Measurements from ENCODE around the gene SOCS6.

SOCS6 gene

DNA sequence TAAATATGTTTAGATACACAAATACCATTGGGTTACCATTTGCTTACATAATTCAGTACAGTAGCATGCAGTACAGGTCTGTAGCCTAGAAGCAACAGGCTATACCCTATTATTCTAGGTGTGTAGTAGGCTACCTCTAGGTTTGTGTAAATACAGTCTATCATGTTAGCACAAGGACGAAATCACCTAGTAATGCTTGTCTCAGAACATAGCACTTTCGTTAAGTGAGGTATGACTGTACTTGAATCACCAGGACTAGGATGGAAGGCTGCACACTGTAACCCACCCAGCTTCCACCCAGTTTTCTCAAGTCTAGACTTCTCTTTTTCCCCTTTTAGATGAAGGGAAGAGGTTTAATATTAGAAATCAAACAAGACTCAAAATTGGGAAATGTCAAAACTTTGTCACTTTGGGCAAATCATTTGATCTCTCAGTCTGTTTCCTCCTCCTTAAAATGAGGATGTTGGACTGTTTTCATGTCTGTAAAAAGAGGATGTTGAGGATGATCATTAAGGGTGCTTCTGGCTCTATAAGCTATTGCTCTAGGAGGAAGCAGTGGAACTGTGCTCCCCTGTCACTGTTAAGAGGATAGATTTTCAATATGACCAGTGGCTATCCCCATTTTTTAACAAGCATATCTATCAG lies 3.7 kb upstream of the SOCS6 start:
- Histone ChIP-seq H3K36me3 (0 out of 22 replicates have a peak, but pooled peaks cover 0 to 7% (median 0%) of the 10 kb centered on the region in 11 experiments), H3K4me3 (no peak overlapping the region), H3K27me3 (no peaks in the 10 kb centered on the region), H3K4me2 (peak overlapping the region; percentile 29 to 99 (median 78)), H3K9me3 (replicated peaks in 1 of 11) (peaks cover 14 to 44% (median 20%) of the 10 kb centered on the region in 11 experiments; a peak in 21 of 22 replicates), H3K4me1 (peaks cover 27 to 55% (median 40%) of the 10 kb centered on the region in 10 experiments), H3K27ac (peak overlapping the region in 10 of 11 experiments; percentile 4 to 78 (median 68); a peak in 17 of 22 replicates), H3K9ac (peak overlapping the region in 5 of 11 experiments; percentile 36 to 53 (median 45); a peak in 8 of 22 replicates), H4K20me1 (peaks cover 0 to 10% (median 4%) of the 10 kb centered on the region in 11 experiments; a peak in 11 of 22 replicates)
- TF ChIP-seq Cebpa-rat (IDR thresholded peaks at IDR 0.05), result no peak

DNA sequence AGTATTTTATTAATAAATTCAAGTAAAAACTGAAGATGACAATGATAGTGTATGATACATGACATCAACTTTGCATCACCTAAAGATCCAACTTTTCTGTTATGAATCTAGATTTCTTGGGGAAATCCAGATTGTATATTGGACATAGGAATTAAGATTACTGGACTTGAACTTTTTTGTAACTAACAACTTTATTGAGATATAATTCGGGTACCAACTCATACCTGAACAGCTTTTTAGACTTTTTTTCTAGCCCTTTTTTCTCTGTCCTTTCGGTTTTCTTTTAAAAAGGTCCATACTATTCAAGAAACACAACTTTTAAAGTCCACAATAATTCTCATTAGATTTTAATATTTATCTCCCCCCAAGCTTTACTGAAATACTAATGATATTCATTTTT lies 1.1 kb upstream of the SOCS6 start:
- Histone ChIP-seq H3K9me3 (replicated peaks in 1 of 11) (peaks cover 0 to 18% (median 0%) of the 10 kb centered on the region in 11 experiments; a peak in 2 of 22 replicates), H3K4me1 (peaks cover 53 to 78% (median 65%) of the 10 kb centered on the region in 10 experiments), H3K27me3 (no peaks in the 10 kb centered on the region), H3K27ac (no peak overlapping the region), H3K9ac (peak overlapping the region in 2 of 11 experiments; percentile 98 to 100; a peak in 2 of 22 replicates), H3K36me3 (peaks cover 0 to 14% (median 0%) of the 10 kb centered on the region in 11 experiments; a peak in 5 of 22 replicates), H4K20me1 (peaks cover 21 to 37% (median 30%) of the 10 kb centered on the region in 11 experiments), H3K4me3 (peak overlapping the region in 4 of 10 experiments; percentile 82 to 94 (median 90); a peak in 4 of 20 replicates), H3K4me2 (peak overlapping the region in 6 of 11 experiments; percentile 88 to 99 (median 94); a peak in 10 of 22 replicates)
- no peak for TF ChIP-seq Cebpa-rat (IDR thresholded peaks at IDR 0.05)

DNA sequence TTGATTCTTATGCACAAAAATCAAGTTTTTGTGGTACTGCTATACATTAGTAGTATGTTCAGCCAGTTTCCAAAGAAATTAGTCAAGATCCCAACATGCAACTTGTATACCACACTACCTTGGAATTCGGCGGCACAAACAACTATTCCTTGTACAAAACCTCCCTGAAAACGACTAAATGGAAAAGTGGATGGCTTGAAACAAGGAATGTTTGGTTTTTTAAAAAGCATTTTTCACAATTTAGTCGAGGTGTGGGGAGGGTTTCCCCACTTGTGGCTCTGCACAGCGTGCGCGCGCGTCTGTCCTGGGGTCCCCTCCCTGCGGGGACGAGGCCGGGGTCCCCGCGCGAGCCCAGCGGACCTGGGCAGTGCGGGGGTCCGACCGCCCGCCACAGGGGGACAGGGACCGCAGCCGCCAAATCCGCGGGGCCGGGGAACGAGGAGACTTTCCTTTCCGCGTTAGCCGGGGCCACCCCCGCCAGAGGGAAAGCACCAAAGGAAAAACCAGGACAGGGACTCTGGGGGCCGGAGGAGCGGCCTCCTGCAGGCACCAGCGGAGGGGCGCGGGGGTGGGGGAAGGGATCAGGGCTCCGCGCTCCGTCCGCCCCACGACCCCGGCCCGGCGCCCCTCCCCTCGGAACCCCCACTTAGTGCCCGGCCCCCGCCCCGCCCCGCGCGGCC lies 534 bp upstream of the SOCS6 start:
- no peaks in the 10 kb centered on the region for H3K27me3 ChIP-seq
- peak overlapping the region; percentile 94 to 98 (median 97) for H3K27ac ChIP-seq
- H3K4me1 ChIP-seq, result peaks cover 58 to 81% (median 70%) of the 10 kb centered on the region in 10 experiments
- H3K9ac ChIP-seq, result peak overlapping the region; percentile 97 to 100 (median 98)
- H3K9me3 ChIP-seq (replicated peaks in 1 of 11), result peaks cover 0 to 12% (median 0%) of the 10 kb centered on the region in 11 experiments; a peak in 1 of 22 replicates
- TF ChIP-seq Cebpa-rat (IDR thresholded peaks at IDR 0.05), result no peak
- peaks cover 0 to 16% (median 0%) of the 10 kb centered on the region in 11 experiments; a peak in 5 of 22 replicates for H3K36me3 ChIP-seq
- peak overlapping the region; percentile 81 to 95 (median 86) for H3K4me3 ChIP-seq
- H3K4me2 ChIP-seq, result peak overlapping the region; percentile 78 to 99 (median 93)
- peaks cover 26 to 43% (median 36%) of the 10 kb centered on the region in 11 experiments for H4K20me1 ChIP-seq

DNA sequence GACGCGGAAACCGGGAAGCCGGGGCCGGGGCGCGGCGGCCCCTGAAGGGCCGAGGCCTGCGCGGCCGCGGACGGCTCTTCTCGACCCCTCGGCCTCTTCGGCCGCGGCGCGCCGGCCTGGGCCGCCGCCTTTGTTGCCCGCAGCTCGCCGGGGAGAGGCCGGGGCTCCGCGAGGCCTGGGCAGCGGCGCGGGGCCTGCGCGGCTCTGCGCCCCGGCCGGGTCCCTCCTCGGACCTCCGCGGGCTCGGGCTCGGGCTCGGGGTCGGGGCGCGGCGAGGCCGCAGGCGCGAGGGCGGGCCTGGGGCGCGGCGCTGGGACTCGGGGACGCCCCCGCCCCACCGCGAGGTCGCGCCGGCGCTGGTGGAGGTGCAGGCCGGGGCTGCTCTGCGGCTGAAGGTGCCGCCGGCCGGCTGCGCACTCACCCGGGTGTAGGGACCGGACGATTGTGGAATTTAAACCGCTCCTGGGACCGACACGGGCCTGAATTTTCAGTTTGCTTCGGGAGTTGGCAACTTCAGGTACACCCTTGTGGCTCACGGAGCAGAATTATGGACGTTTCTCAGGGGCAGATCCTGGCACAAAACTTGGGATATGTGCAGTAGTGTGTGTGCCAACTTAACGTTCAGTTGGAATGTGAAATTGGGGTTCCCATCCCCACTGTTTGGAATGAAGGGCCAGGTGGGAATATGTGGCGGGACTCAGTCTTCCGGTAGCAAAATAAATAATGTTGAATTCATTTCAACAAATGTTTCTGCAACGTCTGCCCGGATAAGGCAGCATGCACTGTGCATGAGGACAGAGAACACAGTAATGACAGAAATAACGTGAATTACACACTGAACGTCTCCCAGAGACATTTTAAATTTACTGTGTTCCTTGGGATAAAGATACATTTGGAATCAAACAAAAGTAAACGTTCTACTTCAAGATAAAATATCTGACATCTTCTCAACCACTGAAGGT lies 787 bp downstream of the SOCS6 start:
- H4K20me1 ChIP-seq, result peaks cover 39 to 56% (median 49%) of the 10 kb centered on the region in 11 experiments
- peak overlapping the region; percentile 81 to 95 (median 86) for H3K4me3 ChIP-seq
- no peak for TF ChIP-seq Cebpa-rat (IDR thresholded peaks at IDR 0.05)
- peak overlapping the region; percentile 79 to 98 (median 85) for H3K4me2 ChIP-seq
- no peaks in the 10 kb centered on the region for H3K9me3 ChIP-seq (replicated peaks in 1 of 11)
- H3K27ac ChIP-seq, result peak overlapping the region; percentile 94 to 98 (median 97)
- H3K27me3 ChIP-seq, result no peaks in the 10 kb centered on the region
- peaks cover 0 to 17% (median 0%) of the 10 kb centered on the region in 11 experiments; a peak in 5 of 22 replicates for H3K36me3 ChIP-seq
- peaks cover 62 to 80% (median 71%) of the 10 kb centered on the region in 10 experiments for H3K4me1 ChIP-seq
- H3K9ac ChIP-seq, result peak overlapping the region; percentile 97 to 100 (median 98)

DNA sequence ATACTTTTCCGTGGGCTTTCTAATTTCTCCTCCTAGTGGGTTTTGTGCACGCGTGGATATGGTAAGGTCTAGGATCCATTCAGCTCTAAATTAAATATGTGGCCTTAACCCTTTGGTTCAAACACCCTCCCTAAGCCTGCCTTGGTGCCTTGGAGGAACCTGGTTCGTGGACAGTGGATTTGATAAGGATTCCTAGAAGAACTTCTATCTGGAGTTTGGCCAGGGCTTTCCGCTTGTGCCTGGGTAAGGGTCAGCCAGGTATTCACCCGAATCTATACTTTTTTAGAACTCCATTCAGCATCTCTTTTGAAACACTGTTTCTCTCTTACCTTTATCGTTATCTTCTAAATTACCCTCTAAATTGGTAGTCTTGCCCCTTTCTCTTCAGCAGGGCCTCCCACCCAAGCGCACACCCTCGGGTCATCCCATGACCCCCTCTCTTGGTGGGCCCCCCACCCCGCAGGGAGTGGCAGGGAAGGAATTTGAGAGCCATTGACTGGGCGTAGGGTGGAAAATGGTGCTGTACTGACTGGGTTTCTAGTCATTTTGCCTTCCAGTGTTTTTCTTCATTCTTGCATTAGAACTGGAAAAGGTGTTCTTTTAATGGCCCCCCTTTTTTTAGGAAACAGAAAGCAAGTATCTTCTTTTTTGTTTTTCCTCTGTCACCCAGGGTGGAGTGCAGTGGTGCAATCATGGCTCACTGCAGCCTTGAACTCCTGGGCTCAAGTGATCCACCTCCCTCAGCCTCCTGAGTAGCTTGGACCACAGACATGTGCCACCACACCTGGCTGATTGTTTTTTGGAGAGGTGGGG lies 1.8 kb downstream of the SOCS6 start:
- Histone ChIP-seq H3K9me3 (replicated peaks in 1 of 11) (no peaks in the 10 kb centered on the region), H3K4me1 (peaks cover 60 to 82% (median 68%) of the 10 kb centered on the region in 10 experiments), H3K4me3 (peak overlapping the region; percentile 81 to 95 (median 86)), H3K9ac (peak overlapping the region; percentile 97 to 100 (median 98)), H3K27ac (peak overlapping the region in 10 of 11 experiments; percentile 94 to 98 (median 98); a peak in 16 of 22 replicates), H3K4me2 (peak overlapping the region; percentile 79 to 98 (median 85)), H3K27me3 (no peaks in the 10 kb centered on the region), H4K20me1 (peaks cover 50 to 66% (median 60%) of the 10 kb centered on the region in 11 experiments), H3K36me3 (peaks cover 0 to 21% (median 0%) of the 10 kb centered on the region in 11 experiments; a peak in 5 of 22 replicates)
- TF ChIP-seq Cebpa-rat (IDR thresholded peaks at IDR 0.05), result no peak

DNA sequence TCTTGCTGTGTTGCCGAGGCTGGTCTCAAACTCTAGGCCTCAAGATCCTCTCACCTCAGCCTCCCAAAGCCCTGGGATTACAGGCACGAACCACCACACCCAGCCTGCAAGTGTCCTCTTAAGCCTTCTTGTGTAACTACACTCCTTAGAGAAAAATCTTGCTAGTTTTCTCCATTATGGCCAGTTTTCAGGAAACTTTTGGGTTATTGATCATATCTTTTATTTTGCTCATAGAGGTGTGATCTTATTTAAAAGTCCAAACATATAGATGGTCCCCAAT lies 2.4 kb downstream of the SOCS6 start:
- peak overlapping the region; percentile 79 to 98 (median 85) for H3K4me2 ChIP-seq
- H3K4me3 ChIP-seq, result peak overlapping the region in 7 of 10 experiments; percentile 81 to 95 (median 86); a peak in 13 of 20 replicates
- peaks cover 59 to 82% (median 67%) of the 10 kb centered on the region in 10 experiments for H3K4me1 ChIP-seq
- H3K27ac ChIP-seq, result peak overlapping the region in 4 of 11 experiments; percentile 97 to 98 (median 98); a peak in 1 of 22 replicates
- H3K36me3 ChIP-seq, result peaks cover 0 to 21% (median 1%) of the 10 kb centered on the region in 11 experiments; a peak in 5 of 22 replicates
- H3K9me3 ChIP-seq (replicated peaks in 1 of 11), result 0 out of 22 replicates have a peak, but pooled peaks cover 0 to under 1% (median 0%) of the 10 kb centered on the region in 11 experiments
- peak overlapping the region in 6 of 11 experiments; percentile 97 to 100 (median 98); a peak in 8 of 22 replicates for H3K9ac ChIP-seq
- no peaks in the 10 kb centered on the region for H3K27me3 ChIP-seq
- H4K20me1 ChIP-seq, result peaks cover 55 to 72% (median 65%) of the 10 kb centered on the region in 11 experiments
- TF ChIP-seq Cebpa-rat (IDR thresholded peaks at IDR 0.05), result no peak

DNA sequence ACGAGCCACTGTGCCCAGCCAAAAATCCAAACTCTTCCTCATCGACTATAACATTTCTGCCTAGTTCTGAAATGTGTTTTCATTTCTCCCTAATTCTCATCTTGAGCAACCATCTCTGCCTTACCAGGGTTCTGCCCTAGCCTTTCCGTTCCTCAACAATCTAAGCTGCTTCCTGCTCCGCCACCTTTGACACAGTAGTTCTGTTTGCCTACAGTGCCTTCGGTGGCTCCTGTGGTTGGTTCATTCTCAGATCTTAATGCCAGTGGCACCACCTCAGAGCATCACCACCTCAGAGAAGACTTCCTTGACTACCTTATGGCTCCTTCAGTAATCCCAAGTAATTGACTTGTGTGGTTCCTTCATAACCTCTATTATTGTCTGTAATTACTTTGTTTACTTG lies 3.8 kb downstream of the SOCS6 start:
- H3K4me2 ChIP-seq, result peak overlapping the region; percentile 41 to 98 (median 73)
- H3K4me1 ChIP-seq, result peaks cover 53 to 82% (median 59%) of the 10 kb centered on the region in 10 experiments
- peak overlapping the region in 2 of 10 experiments; percentile 13 to 82; a peak in 2 of 20 replicates for H3K4me3 ChIP-seq
- peaks cover 0 to 26% (median 5%) of the 10 kb centered on the region in 11 experiments; a peak in 6 of 22 replicates for H3K36me3 ChIP-seq
- peaks cover 66 to 86% (median 79%) of the 10 kb centered on the region in 11 experiments for H4K20me1 ChIP-seq
- peaks cover 0 to 5% (median 0%) of the 10 kb centered on the region in 11 experiments; a peak in 1 of 22 replicates for H3K9me3 ChIP-seq (replicated peaks in 1 of 11)
- TF ChIP-seq Cebpa-rat (IDR thresholded peaks at IDR 0.05), result no peak
- peak overlapping the region in 2 of 11 experiments; percentile 3 to 15; a peak in 1 of 22 replicates for H3K9ac ChIP-seq
- peak overlapping the region in 2 of 11 experiments; percentile 11 to 32; a peak in 2 of 22 replicates for H3K27ac ChIP-seq
- H3K27me3 ChIP-seq, result no peaks in the 10 kb centered on the region
